Esophagus squamous epithelium (tissue), 5 donors: ENCODE results near the gene FOXP3. TPM values are rescaled to one million over a fixed set of nuclear protein-coding genes. Genes with fewer than 3 reads are reported as not detected.

Source experiments
- DNase-seq: peaks from one replicate; lab custom pipeline; 2025; lab: John Stamatoyannopoulos, UW
- H3K27ac ChIP-seq, 4 donors: fragments of 200-600 bp; sonication (generic); one replicate each; pipeline ENCODE4 v1.5.1; 2016 to 2019; ENCODE audit warnings: mild to moderate bottlenecking in 1 of 4
- H3K27me3 ChIP-seq, 4 donors: fragments of 200-600 bp; sonication (generic); 1 replicate in 3 of 4; 2 replicates in 1 of 4; pipeline versions ENCODE4 v1.5.1 to v1.6.0; 2017 to 2021; ENCODE audit warnings: antibody characterized with exemption in 1 of 4
- H3K36me3 ChIP-seq, 3 donors: fragments of 200-600 bp; sonication (generic); one replicate each; pipeline ENCODE4 v1.5.1; 2016 to 2019
- H3K4me1 ChIP-seq, 3 donors: fragments of 200-600 bp; sonication (generic); one replicate each; pipeline ENCODE4 v1.5.1; 2017 to 2019
- H3K4me3 ChIP-seq, 4 donors: fragments of 200-600 bp; sonication (generic); 1 replicate in 3 of 4; 2 replicates in 1 of 4; pipeline ENCODE4 v1.5.1; 2016 to 2019; ENCODE audit warnings: mild to moderate bottlenecking in 2 of 4, moderate library complexity in 1 of 4
- H3K9me3 ChIP-seq, 3 donors: fragments of 200-600 bp; sonication (generic); one replicate each; pipeline ENCODE4 v1.5.1; 2016 to 2019
- POLR2A ChIP-seq, 4 donors: fragments of 450-650 bp; IDR thresholded peaks; one replicate each; pipeline ENCODE4 v1.6.1; 2017; ENCODE audit warnings: antibody characterized with exemption in 4 of 4, mild to moderate bottlenecking in 4 of 4, moderate library complexity in 3 of 4
- WGBS, 2 donors: methylation state at CpG; one replicate each; pipeline ENCODE4 v1.1.5; 2018; 5-methylcytosine and 5-hydroxymethylcytosine counted together
- intact Hi-C: fragments of 100-400 bp; cut with DNase I; formaldehyde crosslinking; loops from one replicate; pipeline ENCODE4 v1.15.0; 2022
- total RNA-seq, 4 donors: library from RNA; depleted of rRNA; stranded (reverse); fragments of >200 nt; gene quantifications; one replicate each; pipeline ENCODE4 v1.1.0, GENCODE V29; 2016
- TF ChIP-seq, protein P1 (sequence below), 6 experiments: fragments of 450-650 bp in 4 of 6; fragments of 200-600 bp in 2 of 6; sonication (generic) in 2 of 6; IDR thresholded peaks; one replicate each; pipeline ENCODE4 v1.5.1; 2016 to 2019; ENCODE audit warnings: antibody characterized with exemption in 6 of 6, mild to moderate bottlenecking in 4 of 6, moderate library complexity in 4 of 6
- donor health status: DM: yes; HTN: yes; CAD: no.

Gene FOXP3
- total RNA-seq, 4 donors from 2014 or later = 0.38 to 2.1 (median 0.81) TPM

DNA sequence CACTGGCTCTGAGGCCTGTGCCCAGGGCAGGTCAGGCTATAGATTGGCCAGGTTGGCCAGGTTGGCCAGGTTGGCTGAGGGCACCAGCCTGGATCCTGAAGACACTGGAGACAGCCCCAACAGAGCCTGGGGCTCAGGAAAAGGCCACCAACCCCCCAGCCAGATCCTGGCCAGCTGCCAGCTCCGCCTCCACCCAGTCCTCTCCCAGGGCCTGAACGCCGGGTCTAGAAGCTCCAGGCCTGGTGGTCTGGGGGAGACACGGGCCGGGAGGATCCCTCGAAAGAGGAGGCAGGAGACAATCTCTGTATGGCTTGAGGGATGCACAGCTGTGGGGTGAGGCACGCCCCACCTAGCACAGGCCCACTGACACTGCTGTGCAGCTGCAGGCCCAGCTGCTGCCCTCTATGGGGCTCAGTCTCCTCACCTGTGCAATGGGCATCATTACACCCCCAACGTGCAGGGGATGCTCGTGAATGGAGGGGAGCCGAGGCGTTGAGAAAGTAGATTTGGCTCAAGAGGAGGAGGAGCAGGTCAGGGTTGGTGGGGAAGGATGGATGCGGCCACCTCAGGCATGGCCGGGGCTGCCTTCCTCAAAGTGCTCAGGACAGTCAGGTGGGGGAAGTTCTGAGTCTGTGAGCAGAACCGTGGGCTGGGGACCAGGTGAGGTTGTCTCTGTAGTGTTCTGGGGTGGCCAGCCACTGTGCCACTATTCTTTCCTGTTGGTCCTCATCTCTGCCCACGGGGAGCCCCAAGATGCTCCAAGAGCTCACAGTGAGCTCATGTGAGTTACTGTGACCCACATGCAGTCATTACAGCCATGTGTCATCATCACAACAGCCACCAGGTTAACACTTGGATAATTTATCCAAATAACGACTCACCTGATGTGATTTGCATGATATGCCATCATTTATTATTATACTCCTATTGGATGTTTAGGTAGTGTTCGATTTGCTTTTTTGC is 28.2 kb upstream of the FOXP3 start:
- H3K36me3 ChIP-seq = no peaks in the 10 kb centered on the region
- H3K4me1 ChIP-seq = peaks cover 0 to 5% (median 0%) of the 10 kb centered on the region in 3 donors
- intact Hi-C loops = loop anchor here (10.0 kb wide), 1 partner anchor 462 kb away; no protein-coding TSS in a partner anchor
- H3K27me3 ChIP-seq = no peaks in the 10 kb centered on the region
- no peak overlapping the region for H3K27ac ChIP-seq
- WGBS, 2 donors = 57 to 69% methylated on average over 2 to 9 of the region's 17 CpGs
- no peak overlapping the region for H3K4me3 ChIP-seq
- no peak for TF ChIP-seq POLR2A (IDR thresholded peaks at IDR 0.05)
- TF ChIP-seq, protein P1, sequence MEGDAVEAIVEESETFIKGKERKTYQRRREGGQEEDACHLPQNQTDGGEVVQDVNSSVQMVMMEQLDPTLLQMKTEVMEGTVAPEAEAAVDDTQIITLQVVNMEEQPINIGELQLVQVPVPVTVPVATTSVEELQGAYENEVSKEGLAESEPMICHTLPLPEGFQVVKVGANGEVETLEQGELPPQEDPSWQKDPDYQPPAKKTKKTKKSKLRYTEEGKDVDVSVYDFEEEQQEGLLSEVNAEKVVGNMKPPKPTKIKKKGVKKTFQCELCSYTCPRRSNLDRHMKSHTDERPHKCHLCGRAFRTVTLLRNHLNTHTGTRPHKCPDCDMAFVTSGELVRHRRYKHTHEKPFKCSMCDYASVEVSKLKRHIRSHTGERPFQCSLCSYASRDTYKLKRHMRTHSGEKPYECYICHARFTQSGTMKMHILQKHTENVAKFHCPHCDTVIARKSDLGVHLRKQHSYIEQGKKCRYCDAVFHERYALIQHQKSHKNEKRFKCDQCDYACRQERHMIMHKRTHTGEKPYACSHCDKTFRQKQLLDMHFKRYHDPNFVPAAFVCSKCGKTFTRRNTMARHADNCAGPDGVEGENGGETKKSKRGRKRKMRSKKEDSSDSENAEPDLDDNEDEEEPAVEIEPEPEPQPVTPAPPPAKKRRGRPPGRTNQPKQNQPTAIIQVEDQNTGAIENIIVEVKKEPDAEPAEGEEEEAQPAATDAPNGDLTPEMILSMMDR (IDR thresholded peaks at IDR 0.05) = no peak
- H3K9me3 ChIP-seq = no peaks in the 10 kb centered on the region
- no peak for DNase-seq

DNA sequence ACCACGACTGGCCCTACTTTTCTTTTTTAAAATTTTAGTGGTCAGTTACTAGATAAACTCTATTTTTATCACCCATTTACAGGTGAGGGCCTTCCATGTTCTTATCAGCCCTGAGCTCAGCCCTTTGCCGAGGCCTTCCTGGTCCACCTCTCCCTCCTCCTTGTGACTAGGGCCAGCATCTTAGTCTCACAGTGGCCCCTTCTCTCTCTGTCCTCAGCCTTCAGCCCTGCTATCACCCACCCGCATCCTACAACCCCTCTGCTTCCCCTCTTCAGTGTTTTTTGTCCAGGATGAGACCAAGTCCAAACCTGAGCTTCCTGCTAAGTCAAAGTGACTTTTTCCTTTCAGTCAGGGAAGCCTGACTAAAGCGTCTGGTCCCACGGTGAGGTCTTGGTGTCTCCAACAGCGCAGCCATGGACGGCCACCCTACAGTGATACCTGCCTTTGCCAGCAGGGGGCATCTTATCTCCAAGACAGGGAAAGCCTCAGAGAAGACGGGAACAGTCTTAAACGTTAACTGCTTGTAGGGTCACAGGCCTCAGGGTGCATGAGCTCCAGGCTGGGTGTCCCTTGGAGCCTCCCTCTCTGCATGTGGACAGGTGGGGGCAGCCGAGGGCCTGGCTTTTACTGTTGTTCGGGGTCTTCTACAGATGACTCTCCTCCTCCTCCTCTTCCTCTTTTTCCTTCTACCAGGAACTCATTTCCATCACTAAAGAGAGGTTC is 27.3 kb upstream of the FOXP3 start:
- Histone ChIP-seq H3K4me1 (peaks cover 0 to 5% (median 0%) of the 10 kb centered on the region in 3 donors), H3K4me3 (no peak overlapping the region), H3K27me3 (no peaks in the 10 kb centered on the region), H3K36me3 (no peaks in the 10 kb centered on the region), H3K27ac (no peak overlapping the region), H3K9me3 (no peaks in the 10 kb centered on the region)
- DNase-seq = no peak
- WGBS, 2 donors = 19 to 37% methylated on average over 6 to 7 of the region's 11 CpGs
- no peak for TF ChIP-seq POLR2A (IDR thresholded peaks at IDR 0.05)
- TF ChIP-seq, protein P1 (IDR thresholded peaks at IDR 0.05) = peak; percentile 35 to 65 (median 59)
- intact Hi-C loops = loop anchor here (10.0 kb wide), 1 partner anchor 463 kb away; no protein-coding TSS in a partner anchor

DNA sequence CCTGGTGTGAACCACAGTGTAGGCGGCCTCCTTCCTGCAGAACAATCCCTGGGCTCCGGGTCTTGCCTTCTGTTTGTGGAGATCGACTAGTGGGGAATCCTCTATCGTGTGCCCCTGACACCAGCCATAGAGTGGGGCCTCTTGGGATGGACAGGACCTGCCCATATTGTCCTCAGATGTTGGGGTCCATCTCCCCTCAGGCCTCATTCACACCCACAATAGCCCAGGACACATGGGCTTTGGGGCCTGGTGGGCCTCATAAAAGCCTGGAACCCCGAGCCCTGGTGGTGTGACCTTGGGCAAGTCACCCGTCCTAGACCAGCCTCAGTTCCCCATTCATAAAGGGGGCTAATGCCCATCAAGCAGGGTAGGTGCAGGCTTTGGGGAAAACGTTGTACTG is 25.7 kb upstream of the FOXP3 start:
- no peaks in the 10 kb centered on the region for H3K27me3 ChIP-seq

DNA sequence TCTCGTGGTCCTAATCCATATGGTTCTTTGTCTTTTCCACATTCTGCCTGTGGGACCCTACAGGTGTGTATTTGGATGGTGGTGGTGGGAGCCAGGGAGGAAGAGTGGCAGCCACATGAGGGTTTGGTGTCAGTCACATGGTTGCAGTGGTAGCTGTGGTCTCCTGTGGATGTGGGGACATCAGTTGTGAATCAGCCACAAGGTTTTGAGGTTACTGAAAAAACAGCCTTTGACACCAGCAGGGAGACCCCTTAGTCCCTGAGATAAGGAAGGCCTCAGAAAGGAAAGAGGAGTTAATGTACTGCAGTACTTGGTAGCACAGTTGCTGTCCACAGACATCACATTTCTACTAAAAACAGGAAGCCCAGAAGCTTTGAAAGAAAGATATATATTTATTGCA is 23.2 kb upstream of the FOXP3 start:
- peaks cover 0 to 13% (median 0%) of the 10 kb centered on the region in 3 donors for H3K36me3 ChIP-seq
- 71% methylated on average over 1 of the region's 1 CpG; no CpG with 5 or more reads in 1 of the 2 donors for WGBS, 2 donors
- H3K27me3 ChIP-seq = no peaks in the 10 kb centered on the region
- DNase-seq = no peak
- H3K9me3 ChIP-seq = no peaks in the 10 kb centered on the region
- no peak overlapping the region for H3K4me3 ChIP-seq
- TF ChIP-seq, protein P1 (IDR thresholded peaks at IDR 0.05) = no peak
- TF ChIP-seq POLR2A (IDR thresholded peaks at IDR 0.05) = no peak
- no peak overlapping the region for H3K27ac ChIP-seq
- H3K4me1 ChIP-seq = peaks cover 0 to 5% (median 0%) of the 10 kb centered on the region in 3 donors
- intact Hi-C loops = no loop called here

More for the DNA sequence above, 25.7 kb upstream of the FOXP3 start:
- peaks cover 0 to 5% (median 0%) of the 10 kb centered on the region in 3 donors for H3K4me1 ChIP-seq
- TF ChIP-seq, protein P1 (IDR thresholded peaks at IDR 0.05) = no peak
- TF ChIP-seq POLR2A (IDR thresholded peaks at IDR 0.05) = no peak
- WGBS, 2 donors = 64% methylated on average over 4 of the region's 7 CpGs; no CpG with 5 or more reads in 1 of the 2 donors
- DNase-seq = no peak
- intact Hi-C loops = loop anchor here (10.0 kb wide), 1 partner anchor 465 kb away; no protein-coding TSS in a partner anchor
- H3K36me3 ChIP-seq = peaks cover 0 to 13% (median 0%) of the 10 kb centered on the region in 3 donors
- no peak overlapping the region for H3K27ac ChIP-seq
- H3K4me3 ChIP-seq = no peak overlapping the region
- no peaks in the 10 kb centered on the region for H3K9me3 ChIP-seq
